HepG2 (cell line): ENCODE results near the gene TBC1D2B. TPM values are rescaled to one million over a fixed set of nuclear protein-coding genes. Genes with fewer than 3 reads are reported as not detected.

ENCODE experiments used
- ATAC-seq: fragments of 200-7000 bp; cut with Tn5 transposase; 3 replicates; pipeline ENCODE4 v1.9.1; 2020; ENCODE audit warnings: mild to moderate bottlenecking, moderate library complexity
- BruUV-seq: library from RNA; stranded (reverse); fragments of 400-500 nt; replicated peaks from 2 replicates; lab custom pipeline; 2021; lab: Mats Ljungman, UMichigan
- CTCF ChIA-PET: fragments of 300-600 bp; formaldehyde crosslinking; extraction: SDS; loops from one replicate; lab custom pipeline; 2021; ENCODE audit warnings: low total read pairs, inconsistent platforms, low intra/inter-chr PET ratio; lab: Yijun Ruan, JAX
- POLR2A ChIA-PET: fragments of 350-600 bp; sonication (Branson Sonifier 250); formaldehyde crosslinking; loops from one replicate; lab custom pipeline; 2020; ENCODE audit warnings: antibody characterized with exemption, inconsistent platforms; lab: Yijun Ruan, JAX
- DNase-seq: peaks from one replicate; pipeline ENCODE4 v3.0.0-alpha.2; 2015; ENCODE audit warnings: low spot score
- FAIRE-seq: peaks from 3 replicates; lab custom pipeline; 2011; peaks lifted over from hg19 to GRCh38; lab: Jason Lieb, UNC
- H2AFZ ChIP-seq: one replicate; pipeline ENCODE4 v1.6.1; 2011; ENCODE audit warnings: low read length, inconsistent platforms
- H3K27ac ChIP-seq: fragments of 300-600 bp; 3 replicates; pipeline ENCODE4 v1.8.0; 2011; ENCODE audit warnings: mixed run types, mild to moderate bottlenecking, mixed read lengths, low read length, inconsistent platforms; ENCODE audit not compliant: insufficient read depth; ENCODE audit errors: extremely low read length
- H3K27me3 ChIP-seq, 2 experiments: fragments of 200-600 bp in 1 of 2; 2 replicates in 1 of 2; 3 replicates in 1 of 2; pipeline versions ENCODE4 v1.6.0 to v1.8.0; 2011; ENCODE audit warnings: low read length in 2 of 2, mild to moderate bottlenecking in 2 of 2, moderate library complexity in 2 of 2, inconsistent platforms in 1 of 2; ENCODE audit not compliant: insufficient read depth in 2 of 2, control insufficient read depth in 1 of 2
- H3K36me3 ChIP-seq, 2 experiments: fragments of 200-600 bp in 1 of 2; replicated peaks in 1 of 2; 2 replicates in 1 of 2; 3 replicates in 1 of 2; pipeline versions ENCODE4 v1.5.1 to v1.8.0; 2011; ENCODE audit warnings: low read length in 2 of 2, inconsistent platforms in 1 of 2; ENCODE audit not compliant: insufficient read depth in 2 of 2, control insufficient read depth in 1 of 2
- H3K4me1 ChIP-seq: 2 replicates; pipeline ENCODE4 v1.5.1; 2012; ENCODE audit warnings: low read length, inconsistent platforms; ENCODE audit not compliant: insufficient read depth
- H3K4me2 ChIP-seq: 2 replicates; pipeline ENCODE4 v1.6.0; 2011; ENCODE audit warnings: low read depth, low read length, inconsistent platforms
- H3K4me3 ChIP-seq, 3 experiments: fragments of 200-600 bp in 1 of 3; sonication (generic), shearing (Covaris generic) in 1 of 3; replicated peaks in 1 of 3; 2 replicates each; pipeline ENCODE4 v1.5.1; 2011 to 2016; ENCODE audit warnings: low read length in 3 of 3, inconsistent platforms in 2 of 3, low read depth in 2 of 3, mild to moderate bottlenecking in 2 of 3, control low read depth in 1 of 3, mixed read lengths in 1 of 3; ENCODE audit not compliant: insufficient read depth in 1 of 3
- H3K79me2 ChIP-seq: one replicate; pipeline ENCODE4 v1.6.1; 2011; ENCODE audit warnings: low read length, inconsistent platforms; ENCODE audit not compliant: insufficient read depth
- H3K9ac ChIP-seq: 2 replicates; pipeline ENCODE4 v1.6.0; 2011; ENCODE audit warnings: mild to moderate bottlenecking, low read depth, low read length, inconsistent platforms; ENCODE audit not compliant: insufficient read depth
- H3K9me3 ChIP-seq: 2 replicates; pipeline ENCODE4 v1.5.1; 2012; ENCODE audit warnings: mild to moderate bottlenecking, low read length
- H4K20me1 ChIP-seq: 2 replicates; pipeline ENCODE4 v1.6.0; 2011; ENCODE audit warnings: inconsistent platforms, mild to moderate bottlenecking, low read length, moderate library complexity; ENCODE audit not compliant: insufficient read depth
- GATAD2A ChIP-seq: IDR thresholded peaks from 2 replicates; pipeline ENCODE4 v1.6.1; 2016
- ISX ChIP-seq: sonication (generic); formaldehyde crosslinking; conservative IDR thresholded peaks from 2 replicates; pipeline ENCODE4 v1.5.0; 2020; ENCODE audit warnings: missing genetic modification reagents
- KDM6A ChIP-seq: IDR thresholded peaks from 2 replicates; pipeline ENCODE4 v1.6.1; 2016; ENCODE audit warnings: low read depth
- STAG1 ChIP-seq: sonication (generic); formaldehyde crosslinking; IDR thresholded peaks from 2 replicates; pipeline ENCODE4 v1.4.0; 2020; ENCODE audit warnings: missing genetic modification reagents
- STAT5B ChIP-seq: sonication (generic); formaldehyde crosslinking; IDR thresholded peaks from 2 replicates; pipeline ENCODE4 v1.4.0; 2020; ENCODE audit warnings: missing genetic modification reagents
- TOE1 ChIP-seq: sonication (generic); formaldehyde crosslinking; IDR thresholded peaks from 2 replicates; pipeline ENCODE4 v1.4.0; 2020; ENCODE audit warnings: mild to moderate bottlenecking, missing genetic modification reagents
- ZFAT ChIP-seq: sonication (generic); formaldehyde crosslinking; conservative IDR thresholded peaks from 2 replicates; pipeline ENCODE4 v1.8.1; 2023; ENCODE audit warnings: missing genetic modification reagents, inconsistent platforms
- ZNF766 ChIP-seq: sonication (generic); formaldehyde crosslinking; IDR thresholded peaks from 2 replicates; pipeline ENCODE4 v1.5.0; 2020; ENCODE audit warnings: missing genetic modification reagents, borderline replicate concordance
- ZNF883 ChIP-seq: sonication (generic); formaldehyde crosslinking; IDR thresholded peaks from 2 replicates; pipeline ENCODE4 v1.5.1; 2020; ENCODE audit warnings: mild to moderate bottlenecking, missing genetic modification reagents; ENCODE audit errors: not compliant biosample characterization
- ZNF891 ChIP-seq: sonication (generic); formaldehyde crosslinking; IDR thresholded peaks from 2 replicates; pipeline ENCODE4 v1.5.0; 2020; ENCODE audit warnings: mild to moderate bottlenecking, missing genetic modification reagents
- WGBS: methylation state at CpG from one replicate; pipeline ENCODE4 v1.1.6; 2017; ENCODE audit warnings: low lambda C conversion rate; 5-methylcytosine and 5-hydroxymethylcytosine counted together
- in situ Hi-C: cut with HindIII; loops from 2 replicates; pipeline ENCODE4 v1.10.0; 2017; ENCODE audit warnings: low pct_unique_long_range_greater_than_20kb; ENCODE audit not compliant: extremely low pct_ligation_motif_present
- intact Hi-C: fragments of 100-400 bp; cut with micrococcal nuclease; formaldehyde crosslinking; loops from one replicate; pipeline ENCODE4 v1.10.0; 2022; ENCODE audit not compliant: unreplicated experiment
- polyA plus RNA-seq, 8 experiments: library from polyadenylated mRNA; depleted of rRNA in 3 of 8; stranded (reverse) in 7 of 8; unstranded in 1 of 8; fragments of >200 nt; fragmentation: Illumina TruSeq in 4 of 8; extraction: Trizol in 4 of 8; gene quantifications; 2 replicates each; pipeline versions ENCODE4 v1.2.1 to v1.2.3, GENCODE V29; 2011 to 2016; ENCODE audit warnings: low read depth in 4 of 8, missing spikeins in 1 of 8, mixed read lengths in 1 of 8; ENCODE audit not compliant: insufficient read depth in 1 of 8
- total RNA-seq, 5 experiments: library from RNA; depleted of rRNA; stranded (reverse); fragments of >200 nt; fragmentation: Illumina TruSeq; extraction: Trizol; gene quantifications; 2 replicates each; pipeline ENCODE4 v1.2.3, GENCODE V29; 2016; ENCODE audit warnings: low read depth in 1 of 5
- TF ChIP-seq, protein P1 (sequence below): sonication (generic); formaldehyde crosslinking; IDR thresholded peaks from 2 replicates; pipeline ENCODE4 v1.8.0; 2022; ENCODE audit warnings: mild to moderate bottlenecking, missing genetic modification reagents, moderate library complexity

Gene TBC1D2B
- total and polyA plus RNA-seq, 2 of the 13 experiments (the other 11 are each of a cell fraction or from before 2014, with no cell fraction given), result 10.1 to 14.4 TPM

DNA sequence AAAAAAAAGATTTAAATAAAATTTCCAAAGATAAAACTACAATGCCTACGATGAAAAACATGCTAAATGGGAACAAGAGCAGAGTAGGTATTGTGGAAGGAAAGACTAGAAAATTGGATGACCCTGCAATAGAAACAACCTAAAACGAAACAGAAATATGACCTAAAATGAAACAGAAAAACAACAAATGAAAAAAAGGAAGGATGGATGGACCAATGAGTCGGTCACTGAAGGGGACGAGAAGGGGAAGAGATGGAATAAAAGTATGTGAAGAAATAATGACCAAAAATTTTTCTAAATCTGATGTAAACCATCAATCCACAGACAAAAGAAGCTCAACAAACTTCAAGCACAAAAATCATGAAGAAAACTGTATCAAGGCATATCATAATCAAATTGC is 44.8 kb downstream of the TBC1D2B start:
- H3K4me1 ChIP-seq, result peaks cover 31% of the 10 kb centered on the region
- no peak overlapping the region for H3K4me3 ChIP-seq
- DNase-seq, result no peak
- no peak overlapping the region for H2AFZ ChIP-seq
- no peaks in the 10 kb centered on the region for H3K9me3 ChIP-seq
- H3K27me3 ChIP-seq, result no peaks in the 10 kb centered on the region
- WGBS, result over 99% methylated on average over 4 of the region's 4 CpGs
- H3K4me2 ChIP-seq, result no peak overlapping the region
- in situ Hi-C loops (no loop called here), intact Hi-C loops (no loop called here)
- no peak for FAIRE-seq
- peaks cover 2 to 6% of the 10 kb centered on the region in 2 experiments; a peak in 2 of 5 replicates for H3K36me3 ChIP-seq
- H3K79me2 ChIP-seq, result no peaks in the 10 kb centered on the region
- H3K9ac ChIP-seq, result no peak overlapping the region
- ChIA-PET CTCF (no interaction called here), POLR2A (no interaction called here)
- H3K27ac ChIP-seq, result no peak overlapping the region
- TF ChIP-seq ISX (CRISPR knock-in tag), result no peak
- no peak for TF ChIP-seq ZNF766
- TF ChIP-seq TOE1 (CRISPR knock-in tag), result no peak
- TF ChIP-seq ZFAT, result no peak
- TF ChIP-seq KDM6A (CRISPR knock-in tag), result no peak
- no peak for TF ChIP-seq GATAD2A (CRISPR knock-in tag)
- no TSS peak for BruUV-seq
- H4K20me1 ChIP-seq, result no peaks in the 10 kb centered on the region
- ATAC-seq, result no peak

DNA sequence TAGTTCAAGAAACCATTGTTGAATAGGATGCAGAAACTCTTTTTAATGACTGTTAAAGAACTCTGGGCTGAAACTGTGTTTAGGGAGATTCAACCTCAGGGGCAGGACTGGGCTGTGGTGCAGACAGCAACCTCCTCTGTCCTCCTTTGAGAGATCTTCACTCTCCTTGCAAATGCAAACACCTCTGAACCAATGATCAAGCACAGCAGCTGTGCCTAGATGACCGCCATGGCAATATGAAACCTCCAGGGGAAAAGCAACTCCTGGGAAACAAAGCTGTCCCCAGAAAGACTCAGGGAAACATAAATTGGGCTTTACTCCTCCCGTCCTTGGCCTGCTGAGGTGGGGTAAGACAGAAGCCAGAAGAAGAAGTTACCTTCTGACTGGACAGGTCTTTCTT is 52.6 kb downstream of the TBC1D2B start:
- H3K36me3 ChIP-seq, result peaks cover 13 to 25% of the 10 kb centered on the region in 2 experiments; a peak in 4 of 5 replicates
- H3K79me2 ChIP-seq, result no peaks in the 10 kb centered on the region
- no peak overlapping the region for H3K9ac ChIP-seq
- H3K4me2 ChIP-seq, result no peak overlapping the region
- no peak for FAIRE-seq
- in situ Hi-C loops (no loop called here), intact Hi-C loops (no loop called here)
- H3K4me1 ChIP-seq, result no peaks in the 10 kb centered on the region
- no peaks in the 10 kb centered on the region for H3K27me3 ChIP-seq
- TF ChIP-seq ZNF891 (CRISPR knock-in tag) (no peak), ZNF883 (CRISPR knock-in tag) (no peak), STAT5B (CRISPR knock-in tag) (no peak), STAG1 (CRISPR knock-in tag) (no peak)
- TF ChIP-seq, protein P1, sequence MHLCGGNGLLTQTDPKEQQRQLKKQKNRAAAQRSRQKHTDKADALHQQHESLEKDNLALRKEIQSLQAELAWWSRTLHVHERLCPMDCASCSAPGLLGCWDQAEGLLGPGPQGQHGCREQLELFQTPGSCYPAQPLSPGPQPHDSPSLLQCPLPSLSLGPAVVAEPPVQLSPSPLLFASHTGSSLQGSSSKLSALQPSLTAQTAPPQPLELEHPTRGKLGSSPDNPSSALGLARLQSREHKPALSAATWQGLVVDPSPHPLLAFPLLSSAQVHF (CRISPR knock-in tag), result no peak
- DNase-seq, result no peak
- WGBS, result 87% methylated on average over 2 of the region's 2 CpGs
- H2AFZ ChIP-seq, result no peak overlapping the region
- no peaks in the 10 kb centered on the region for H4K20me1 ChIP-seq
- no peak overlapping the region for H3K27ac ChIP-seq
- H3K4me3 ChIP-seq, result no peak overlapping the region
- ChIA-PET CTCF (no interaction called here), POLR2A (no interaction called here)
- H3K9me3 ChIP-seq, result no peaks in the 10 kb centered on the region
- no TSS peak for BruUV-seq
- no peak for ATAC-seq
